Ascending aorta (tissue), 2 donors: Measurements from ENCODE around the gene HOXA13. TPM values are rescaled to one million over a fixed set of nuclear protein-coding genes. Genes with fewer than 3 reads are reported as not detected.

Experiments used
- DNase-seq, 2 donors: peaks; one replicate each; pipeline ENCODE4 v3.0.0-alpha.2; 2019; ENCODE audit warnings: low spot score in 2 of 2
- H3K27ac ChIP-seq, 2 donors: fragments of 200-600 bp; sonication (generic); one replicate each; pipeline ENCODE4 v1.5.1; 2016 to 2017; ENCODE audit warnings: mild to moderate bottlenecking in 1 of 2
- H3K27me3 ChIP-seq: fragments of 200-600 bp; sonication (generic); one replicate; pipeline ENCODE4 v1.5.1; 2017
- H3K36me3 ChIP-seq, 2 donors: fragments of 200-600 bp; sonication (generic); one replicate each; pipeline ENCODE4 v1.5.1; 2016
- H3K4me1 ChIP-seq, 2 donors: fragments of 200-600 bp; sonication (generic); one replicate each; pipeline ENCODE4 v1.5.1; 2016 to 2017; ENCODE audit warnings: mild to moderate bottlenecking in 1 of 2
- H3K4me3 ChIP-seq, 2 donors: fragments of 200-600 bp; sonication (generic); one replicate each; pipeline ENCODE4 v1.5.1; 2016 to 2017; ENCODE audit warnings: mild to moderate bottlenecking in 1 of 2
- H3K9me3 ChIP-seq, 2 donors: fragments of 200-600 bp; sonication (generic); one replicate each; pipeline ENCODE4 v1.5.1; 2016
- CTCF ChIP-seq, 3 experiments: fragments of 200-600 bp in 2 of 3; fragments of 450-650 bp in 1 of 3; sonication (generic) in 2 of 3; IDR thresholded peaks; one replicate each; pipeline ENCODE4 v1.5.1; 2016 to 2019; ENCODE audit warnings: antibody characterized with exemption in 3 of 3, mild to moderate bottlenecking in 1 of 3, moderate library complexity in 1 of 3
- intact Hi-C: fragments of 100-400 bp; cut with DNase I; formaldehyde crosslinking; loops from one replicate; pipeline ENCODE4 v1.15.1; 2023
- total RNA-seq: library from RNA; depleted of rRNA; stranded (reverse); fragments of >200 nt; gene quantifications from one replicate; pipeline ENCODE4 v1.1.0, GENCODE V29; 2016

The HOXA13 gene
- total RNA-seq, 1 donor from 2014 or later, result not detected

DNA sequence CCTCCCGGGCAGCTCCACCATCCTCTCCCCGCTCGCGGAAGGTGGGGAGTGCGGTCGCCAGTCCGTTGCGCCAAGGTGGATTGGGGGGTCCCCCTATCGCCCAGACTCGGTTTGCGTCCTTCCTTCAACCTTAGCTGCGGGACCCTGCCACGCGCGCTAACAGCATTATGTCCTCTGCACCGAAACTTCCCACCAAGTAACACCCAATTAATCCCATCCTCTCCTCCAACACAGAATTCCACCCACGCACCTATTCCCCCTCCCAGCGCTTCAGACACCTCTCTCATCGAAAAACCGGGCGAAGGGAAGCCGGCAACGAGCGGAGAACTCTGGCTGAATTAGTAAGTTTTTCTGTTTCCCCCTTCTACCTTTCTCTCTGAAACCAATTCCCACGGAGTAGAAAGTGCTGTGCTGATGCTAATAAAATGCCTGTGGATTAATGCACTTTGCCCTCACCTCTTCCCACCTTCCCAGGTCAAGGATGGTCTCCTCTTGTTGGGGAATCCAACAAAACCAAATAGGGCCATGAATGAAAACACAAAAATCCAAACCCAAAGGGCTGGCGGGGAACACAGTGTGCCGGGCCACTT, 48.5 kb downstream of the HOXA13 start:
- H3K27me3 ChIP-seq, result no peaks in the 10 kb centered on the region
- H3K27ac ChIP-seq, result peak overlapping the region; percentile 83 to 88
- no peaks in the 10 kb centered on the region for H3K9me3 ChIP-seq
- peaks cover 3 to 36% of the 10 kb centered on the region in 2 donors for H3K4me1 ChIP-seq
- intact Hi-C loops, result no loop called here
- H3K36me3 ChIP-seq, result no peaks in the 10 kb centered on the region
- no peak for TF ChIP-seq CTCF (IDR thresholded peaks at IDR 0.05)
- DNase-seq, result peak in 1 of 2 donors; percentile 70
- peak overlapping the region; percentile 68 to 69 for H3K4me3 ChIP-seq

DNA sequence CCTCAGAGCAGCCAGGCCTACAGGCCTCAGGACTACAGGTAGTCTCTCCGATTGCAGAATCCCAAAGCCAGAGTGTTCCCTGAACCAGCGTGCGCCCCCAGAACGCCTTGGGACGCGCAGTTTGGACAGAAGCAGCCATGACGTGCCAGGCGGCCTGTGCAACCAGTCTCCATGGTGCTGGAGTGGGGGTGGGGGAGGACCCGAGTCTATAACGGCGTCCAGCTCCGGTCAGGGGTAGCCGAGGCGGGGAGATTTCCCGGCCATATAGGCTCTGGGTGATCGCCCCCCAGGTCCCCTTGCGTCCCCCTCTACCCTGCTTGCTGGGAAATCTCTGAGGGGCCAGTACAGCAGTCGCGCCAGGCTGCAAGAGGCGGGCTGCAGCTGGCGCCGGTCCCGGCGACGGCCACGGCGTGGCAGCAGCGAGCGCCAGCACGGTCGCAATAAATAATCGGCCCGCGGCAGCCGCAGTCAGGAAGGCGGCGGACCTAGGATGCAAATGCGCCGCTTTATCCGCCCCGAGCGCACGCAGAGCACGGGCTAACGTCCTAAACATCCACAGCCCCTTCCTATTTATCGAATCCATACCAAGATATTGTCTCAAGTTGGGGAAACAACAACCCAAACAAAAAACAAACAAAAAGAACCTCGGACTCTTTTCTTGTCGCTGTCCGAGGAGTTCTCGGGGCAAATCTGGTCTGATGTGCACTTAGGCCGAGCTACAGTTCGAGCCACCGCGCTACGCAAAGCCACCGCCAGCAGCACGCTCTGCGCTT, 49.1 kb downstream of the HOXA13 start:
- no peaks in the 10 kb centered on the region for H3K36me3 ChIP-seq
- H3K27me3 ChIP-seq, result no peaks in the 10 kb centered on the region
- peak; percentile 80 to 94 (median 91) for TF ChIP-seq CTCF (IDR thresholded peaks at IDR 0.05)
- peaks cover 3 to 36% of the 10 kb centered on the region in 2 donors for H3K4me1 ChIP-seq
- H3K4me3 ChIP-seq, result peak overlapping the region; percentile 68 to 69
- peak in 1 of 2 donors; percentile 88 for DNase-seq
- peak overlapping the region; percentile 83 to 88 for H3K27ac ChIP-seq
- intact Hi-C loops, result no loop called here
- no peaks in the 10 kb centered on the region for H3K9me3 ChIP-seq

- H3K36me3 ChIP-seq, result peaks cover 0 to 5% of the 10 kb centered on the region in 2 donors
- no peak for TF ChIP-seq CTCF (IDR thresholded peaks at IDR 0.05)
- no peaks in the 10 kb centered on the region for H3K9me3 ChIP-seq
- H3K4me1 ChIP-seq, result peaks cover 0 to 31% of the 10 kb centered on the region in 2 donors
- intact Hi-C loops, result no loop called here
- peak overlapping the region; percentile 83 to 88 for H3K27ac ChIP-seq
- no peak for DNase-seq
- peak overlapping the region; percentile 68 to 69 for H3K4me3 ChIP-seq
- no peaks in the 10 kb centered on the region for H3K27me3 ChIP-seq
These were observed 49.9 kb downstream of the HOXA13 start for GRCh38 chr7:27149842-27150567.

DNA sequence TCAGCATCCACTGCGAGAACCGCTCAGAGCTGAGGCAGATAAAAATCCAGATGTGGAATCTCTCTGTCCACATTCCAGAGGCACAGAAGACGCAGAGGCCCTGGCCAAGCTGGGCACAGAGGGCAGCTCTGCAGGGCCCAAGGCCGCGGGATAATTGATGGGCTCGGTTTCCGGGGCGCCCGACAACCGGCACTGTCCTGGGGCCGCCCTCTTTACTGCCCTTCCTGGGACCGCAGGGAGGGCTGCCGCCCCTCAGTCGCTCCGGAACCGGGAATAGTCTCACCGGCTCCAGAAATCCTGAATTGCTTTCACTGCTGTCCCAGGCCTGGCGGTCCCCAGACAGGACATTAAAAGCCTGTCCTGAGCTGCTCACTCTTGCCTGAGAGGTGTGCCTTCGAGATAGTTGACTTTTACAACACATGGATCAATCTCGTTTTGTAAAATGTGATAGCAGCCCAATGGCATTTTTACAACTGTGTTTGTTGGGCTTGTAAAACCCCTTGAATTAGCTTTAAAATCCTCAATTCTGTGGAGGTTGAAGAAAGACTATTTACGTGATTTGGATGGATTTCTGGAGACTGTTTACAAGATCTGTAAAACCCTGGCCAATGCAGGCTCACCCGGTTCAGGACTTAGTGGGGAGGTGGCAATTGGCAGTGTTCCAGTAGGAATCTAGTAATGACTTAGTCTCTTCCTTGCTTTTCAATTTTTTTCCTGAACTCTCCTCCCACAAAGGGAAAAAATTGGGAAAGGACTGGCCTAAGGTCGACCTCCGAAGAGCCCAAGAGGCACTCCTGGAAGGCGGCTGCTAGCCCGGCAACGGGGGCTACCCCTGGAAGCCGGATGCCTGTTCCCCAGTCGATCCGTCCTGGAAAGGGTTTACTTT, 50.9 kb downstream of the HOXA13 start:
- no peaks in the 10 kb centered on the region for H3K27me3 ChIP-seq
- H3K4me1 ChIP-seq, result peaks cover 0 to 31% of the 10 kb centered on the region in 2 donors
- H3K9me3 ChIP-seq, result no peaks in the 10 kb centered on the region
- peak in 1 of 2 donors; percentile 64 for DNase-seq
- H3K36me3 ChIP-seq, result peaks cover 0 to 15% of the 10 kb centered on the region in 2 donors
- peak overlapping the region; percentile 68 to 69 for H3K4me3 ChIP-seq
- peak overlapping the region; percentile 83 to 88 for H3K27ac ChIP-seq
- intact Hi-C loops, result no loop called here
- no peak for TF ChIP-seq CTCF (IDR thresholded peaks at IDR 0.05)
